Neural crest cell (in vitro differentiated cells): ENCODE results near the gene ISG20. TPM values are rescaled to one million over a fixed set of nuclear protein-coding genes. Genes with fewer than 3 reads are reported as not detected.

Experiments used
- DNase-seq: peaks from one replicate; pipeline ENCODE4 v3.0.0; 2021; ENCODE audit warnings: low read depth, mixed read lengths, low spot score
- H3K27ac Mint-ChIP-seq: one replicate; pipeline ENCODE4 v1.8.0; 2021; ENCODE audit warnings: mild to moderate bottlenecking, mixed read lengths; ENCODE audit not compliant: unreplicated experiment
- H3K27me3 Mint-ChIP-seq: 2 replicates; pipeline ENCODE4 v1.8.0; 2021; ENCODE audit warnings: low read depth, mild to moderate bottlenecking, mixed read lengths
- H3K36me3 Mint-ChIP-seq: 2 replicates; pipeline ENCODE4 v1.8.0; 2021; ENCODE audit warnings: low read depth, mild to moderate bottlenecking, mixed read lengths
- H3K4me1 Mint-ChIP-seq: 2 replicates; pipeline ENCODE4 v1.8.0; 2021; ENCODE audit warnings: mixed read lengths
- H3K4me3 Mint-ChIP-seq: one replicate; pipeline ENCODE4 v1.8.0; 2021; ENCODE audit warnings: mild to moderate bottlenecking, mixed read lengths
- H3K9me3 Mint-ChIP-seq: 2 replicates; pipeline ENCODE4 v1.8.0; 2021; ENCODE audit warnings: mixed read lengths
- total RNA-seq: library from RNA; stranded (reverse); gene quantifications from 2 replicates; pipeline ENCODE4 v1.2.1, GENCODE V29; 2021
- TF ChIP-seq, protein P1 (sequence below): fragments of 200-600 bp; sonication (generic); conservative IDR thresholded peaks from 2 replicates; pipeline ENCODE4 v1.5.0; 2021; ENCODE audit warnings: antibody characterized with exemption, mild to moderate bottlenecking

Gene ISG20
- total RNA-seq, 1 donor from 2014 or later: 1.5 TPM

DNA sequence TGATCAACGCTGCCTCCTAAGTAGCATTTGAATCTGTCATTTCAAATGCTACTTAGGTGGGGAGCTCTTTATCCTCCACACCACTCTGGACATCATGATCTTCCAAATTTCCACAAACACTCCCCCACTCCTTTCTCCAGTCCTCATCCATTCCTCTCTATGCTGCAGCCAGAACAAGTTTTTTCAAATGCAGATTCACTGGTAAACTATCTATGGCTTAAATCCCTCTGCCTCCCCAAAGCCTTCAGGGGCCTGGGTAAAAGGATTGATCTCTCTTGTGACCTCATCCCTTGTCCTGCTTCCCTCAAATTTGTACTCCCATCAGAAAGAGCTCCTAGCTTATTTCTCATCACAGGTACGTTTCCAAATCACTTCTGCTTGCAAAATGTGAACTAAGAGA lies 19.0 kb upstream of the ISG20 start:
- Mint-ChIP-seq H3K27ac (no peak overlapping the region), H3K4me3 (no peak overlapping the region), H3K27me3 (no peaks in the 10 kb centered on the region), H3K36me3 (no peaks in the 10 kb centered on the region), H3K4me1 (peaks cover 42% of the 10 kb centered on the region), H3K9me3 (no peaks in the 10 kb centered on the region)
- no peak for DNase-seq
- TF ChIP-seq, protein P1, sequence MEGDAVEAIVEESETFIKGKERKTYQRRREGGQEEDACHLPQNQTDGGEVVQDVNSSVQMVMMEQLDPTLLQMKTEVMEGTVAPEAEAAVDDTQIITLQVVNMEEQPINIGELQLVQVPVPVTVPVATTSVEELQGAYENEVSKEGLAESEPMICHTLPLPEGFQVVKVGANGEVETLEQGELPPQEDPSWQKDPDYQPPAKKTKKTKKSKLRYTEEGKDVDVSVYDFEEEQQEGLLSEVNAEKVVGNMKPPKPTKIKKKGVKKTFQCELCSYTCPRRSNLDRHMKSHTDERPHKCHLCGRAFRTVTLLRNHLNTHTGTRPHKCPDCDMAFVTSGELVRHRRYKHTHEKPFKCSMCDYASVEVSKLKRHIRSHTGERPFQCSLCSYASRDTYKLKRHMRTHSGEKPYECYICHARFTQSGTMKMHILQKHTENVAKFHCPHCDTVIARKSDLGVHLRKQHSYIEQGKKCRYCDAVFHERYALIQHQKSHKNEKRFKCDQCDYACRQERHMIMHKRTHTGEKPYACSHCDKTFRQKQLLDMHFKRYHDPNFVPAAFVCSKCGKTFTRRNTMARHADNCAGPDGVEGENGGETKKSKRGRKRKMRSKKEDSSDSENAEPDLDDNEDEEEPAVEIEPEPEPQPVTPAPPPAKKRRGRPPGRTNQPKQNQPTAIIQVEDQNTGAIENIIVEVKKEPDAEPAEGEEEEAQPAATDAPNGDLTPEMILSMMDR: no peak

DNA sequence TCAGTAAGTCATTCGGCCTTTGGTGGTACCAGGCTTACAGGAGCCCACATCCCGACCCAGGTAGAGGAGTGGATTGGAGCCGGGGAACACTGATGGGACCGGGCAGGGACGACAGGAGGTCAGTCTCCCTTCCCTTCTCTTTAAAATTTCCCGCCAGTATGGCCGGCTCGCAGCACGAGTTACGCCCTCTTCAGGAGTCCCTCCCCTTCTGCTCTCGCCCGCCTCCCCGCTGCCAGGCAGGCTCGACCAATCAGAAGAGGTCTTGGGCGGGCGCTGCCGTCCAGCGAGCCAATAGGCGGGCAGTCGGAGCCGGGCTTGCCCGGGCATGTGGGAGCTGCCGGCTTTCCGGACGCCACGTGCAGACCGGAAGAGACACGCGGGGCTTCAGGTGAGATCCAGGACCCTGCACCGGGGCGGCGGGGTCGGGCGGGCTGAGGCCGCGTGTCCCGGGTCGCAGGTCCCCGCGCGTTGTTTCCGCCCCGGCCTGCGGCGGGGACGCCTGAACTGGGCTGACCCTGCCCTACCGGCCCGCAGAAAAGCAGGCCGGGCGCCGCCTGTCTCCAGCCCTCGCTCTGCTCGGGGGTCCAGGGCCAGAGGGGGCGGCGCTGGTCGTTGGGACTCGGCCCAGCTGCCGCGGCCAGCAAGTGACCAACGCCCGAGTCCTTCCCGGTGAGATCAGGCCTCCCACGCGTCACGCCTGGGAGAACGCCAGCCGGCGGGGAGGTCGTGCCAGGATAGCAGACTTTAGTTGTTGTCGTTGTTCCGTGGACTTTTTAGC lies 17.6 kb upstream of the ISG20 start, which contains the start of gene AEN:
AEN (plus strand) TSS at position 346 of the 778 bp plus-strand sequence. CDS start 4,870 bp downstream, outside the sequence.
- H3K9me3 Mint-ChIP-seq: no peaks in the 10 kb centered on the region
- peak within 1 kb of the TSS; percentile 91 for H3K27ac Mint-ChIP-seq
- no peaks in the 10 kb centered on the region for H3K27me3 Mint-ChIP-seq
- peak within 1 kb of the TSS; percentile 98 for H3K4me3 Mint-ChIP-seq
- DNase-seq: peak; percentile 87
- peaks cover 42% of the 10 kb centered on the region for H3K4me1 Mint-ChIP-seq
- H3K36me3 Mint-ChIP-seq: no peaks in the 10 kb centered on the region
- TF ChIP-seq, protein P1: no peak

DNA sequence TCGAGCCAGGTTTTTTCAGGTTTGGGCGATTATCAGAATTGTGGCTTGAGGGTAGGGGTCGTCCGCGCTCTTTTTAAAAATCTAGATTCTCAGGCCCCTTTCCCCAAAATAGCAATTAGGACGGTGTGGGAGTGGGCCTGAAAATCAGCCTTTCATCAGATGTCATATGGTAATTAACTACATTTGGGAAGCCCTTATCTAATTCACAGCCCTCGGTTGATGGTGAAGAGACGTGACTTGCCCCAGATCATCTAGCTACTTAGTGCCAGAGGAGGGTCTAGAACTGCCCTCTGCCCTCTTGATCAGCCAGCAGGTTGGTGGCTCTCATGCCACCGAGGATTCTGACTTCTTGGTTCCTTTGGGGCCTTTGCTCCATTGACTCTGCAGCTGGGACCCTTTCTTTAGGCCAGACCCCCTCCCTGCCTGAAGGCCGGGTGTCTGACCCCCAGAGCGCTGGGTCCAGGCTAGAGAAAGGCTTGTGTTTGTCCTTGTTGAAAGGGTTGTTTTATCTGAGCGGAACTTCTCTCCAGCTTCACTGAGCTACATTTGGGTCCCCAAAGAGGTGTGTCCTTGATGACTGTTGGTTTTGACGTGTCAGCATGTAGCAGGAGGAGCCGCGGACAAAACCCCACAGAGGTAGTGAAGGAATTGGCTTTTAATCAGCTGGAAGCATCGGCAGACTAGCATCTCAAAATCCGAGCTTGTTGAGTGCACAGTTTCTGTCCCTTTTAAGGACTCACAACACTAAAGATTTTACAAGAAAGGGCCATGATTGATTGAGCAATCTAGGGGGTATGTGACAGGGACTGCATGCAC lies 16.8 kb upstream of the ISG20 start:
- H3K36me3 Mint-ChIP-seq: no peaks in the 10 kb centered on the region
- H3K27ac Mint-ChIP-seq: peak overlapping the region; percentile 91
- TF ChIP-seq, protein P1: no peak
- H3K4me3 Mint-ChIP-seq: peak overlapping the region; percentile 98
- no peak for DNase-seq
- no peaks in the 10 kb centered on the region for H3K9me3 Mint-ChIP-seq
- peaks cover 42% of the 10 kb centered on the region for H3K4me1 Mint-ChIP-seq
- no peaks in the 10 kb centered on the region for H3K27me3 Mint-ChIP-seq

DNA sequence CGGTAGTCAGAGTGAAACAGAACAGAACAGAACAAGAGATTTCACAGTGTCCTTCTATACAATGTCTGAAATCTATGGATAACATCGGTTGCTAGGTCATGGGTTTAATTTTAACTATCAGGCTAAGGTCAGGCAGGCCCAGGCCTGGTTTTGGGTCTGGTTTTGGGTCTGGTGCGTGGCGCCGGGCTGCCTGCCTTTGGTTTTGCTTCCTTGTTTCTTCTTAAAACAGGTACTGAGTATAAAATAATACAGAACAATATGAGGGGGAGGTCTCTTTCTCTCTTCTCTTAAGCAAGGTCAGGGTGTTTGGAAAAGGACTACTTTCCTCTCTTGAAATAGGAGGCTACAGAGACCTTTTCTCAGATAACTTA lies 16.2 kb upstream of the ISG20 start:
- no peaks in the 10 kb centered on the region for H3K36me3 Mint-ChIP-seq
- TF ChIP-seq, protein P1: no peak
- no peaks in the 10 kb centered on the region for H3K27me3 Mint-ChIP-seq
- peaks cover 42% of the 10 kb centered on the region for H3K4me1 Mint-ChIP-seq
- no peak overlapping the region for H3K27ac Mint-ChIP-seq
- H3K4me3 Mint-ChIP-seq: peak overlapping the region; percentile 98
- no peak for DNase-seq
- H3K9me3 Mint-ChIP-seq: no peaks in the 10 kb centered on the region

DNA sequence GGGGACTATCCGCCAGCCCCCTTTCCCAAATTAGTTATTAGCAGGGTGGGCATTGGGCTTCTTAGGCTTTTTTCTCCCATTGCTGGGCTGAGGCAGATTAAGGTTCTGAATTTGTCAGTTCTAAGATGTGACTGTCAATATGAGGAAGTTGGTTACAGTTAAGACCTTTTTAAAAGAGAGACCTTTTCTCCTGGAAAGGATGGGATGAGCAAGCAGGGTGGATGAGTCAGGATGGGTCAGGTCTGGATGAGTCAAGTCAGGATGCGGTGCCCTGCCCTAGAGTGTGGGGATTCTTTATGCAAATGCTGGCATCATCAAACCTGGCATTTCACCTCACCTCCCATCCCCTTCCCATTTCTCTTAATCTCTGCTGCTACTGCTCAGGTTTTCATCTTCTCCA lies 15.8 kb upstream of the ISG20 start:
- H3K4me3 Mint-ChIP-seq: peak overlapping the region; percentile 98
- no peak for DNase-seq
- no peaks in the 10 kb centered on the region for H3K9me3 Mint-ChIP-seq
- no peak overlapping the region for H3K27ac Mint-ChIP-seq
- no peaks in the 10 kb centered on the region for H3K27me3 Mint-ChIP-seq
- TF ChIP-seq, protein P1: no peak
- peaks cover 42% of the 10 kb centered on the region for H3K4me1 Mint-ChIP-seq
- no peaks in the 10 kb centered on the region for H3K36me3 Mint-ChIP-seq
